NK-92 (cell line): ENCODE measurements around the gene SPECC1.
"Not testable (repeated sequence)": the region's sequence is repeated elsewhere in the genome, so short reads cannot be mapped to it uniquely, and the experiment has no call there.

Source experiments
- DNase-seq: peaks from one replicate; lab custom pipeline; 2025; ENCODE audit not compliant: unreplicated experiment; lab: John Stamatoyannopoulos, UW

Gene SPECC1

GRCh38 chr17:20071824-20072691 lies 62.9 kb downstream of the SPECC1 start:
- DNase-seq: no peak

- DNase-seq: no peak
Observed at GRCh38 chr17:20072692-20072992, 63.5 kb downstream of the SPECC1 start.

GRCh38 chr17:20073055-20073979 lies 64.2 kb downstream of the SPECC1 start:
- DNase-seq: no peak

GRCh38 chr17:20074001-20074400 lies 64.8 kb downstream of the SPECC1 start:
- no peak for DNase-seq

GRCh38 chr17:20074489-20074888 lies 65.3 kb downstream of the SPECC1 start:
- no peak for DNase-seq

- DNase-seq: not testable (repeated sequence)
Observed at GRCh38 chr17:20076137-20076536, 67.0 kb downstream of the SPECC1 start.

GRCh38 chr17:20077978-20078685 lies 69.0 kb downstream of the SPECC1 start:
- DNase-seq: no peak

GRCh38 chr17:20080513-20080912 lies 71.4 kb downstream of the SPECC1 start:
- DNase-seq: no peak

GRCh38 chr17:20083156-20083859 lies 74.1 kb downstream of the SPECC1 start:
- no peak for DNase-seq

GRCh38 chr17:20084621-20085282 lies 75.6 kb downstream of the SPECC1 start:
- no peak for DNase-seq

GRCh38 chr17:20085283-20085845 lies 76.2 kb downstream of the SPECC1 start:
- no peak for DNase-seq

- no peak for DNase-seq
Observed at GRCh38 chr17:20086416-20087076, 77.4 kb downstream of the SPECC1 start.

- DNase-seq: no peak
Observed at GRCh38 chr17:20087538-20088250, 78.5 kb downstream of the SPECC1 start.

- DNase-seq: no peak
Observed at GRCh38 chr17:20089756-20090547, 80.8 kb downstream of the SPECC1 start.

- DNase-seq: no peak
Observed at GRCh38 chr17:20091174-20092029, 82.2 kb downstream of the SPECC1 start.

- DNase-seq: no peak
Observed at GRCh38 chr17:20092261-20092867, 83.2 kb downstream of the SPECC1 start.
